SK-N-SH treated with all-trans-retinoic acid at 6 μM for 48 hours (cell line): ENCODE data around the gene STRA6.

Experiments
- SNAI2 ChIP-seq: fragments of 250-450 bp; sonication (Bioruptor Pico); IDR thresholded peaks from 2 replicates; pipeline ENCODE4 v1.5.0; 2020; ENCODE audit warnings: mild to moderate bottlenecking, moderate library complexity
- ZNF565 ChIP-seq: fragments of 450-650 bp; formaldehyde crosslinking; conservative IDR thresholded peaks from 2 replicates; pipeline ENCODE4 v1.5.0; 2020; ENCODE audit warnings: low read depth, mild to moderate bottlenecking, moderate library complexity
- TF ChIP-seq, protein P1 (sequence below): fragments of 250-450 bp; sonication (Bioruptor Pico); IDR thresholded peaks from 2 replicates; pipeline ENCODE4 v1.8.0; 2020; ENCODE audit warnings: mild to moderate bottlenecking, moderate library complexity, borderline replicate concordance

DNA sequence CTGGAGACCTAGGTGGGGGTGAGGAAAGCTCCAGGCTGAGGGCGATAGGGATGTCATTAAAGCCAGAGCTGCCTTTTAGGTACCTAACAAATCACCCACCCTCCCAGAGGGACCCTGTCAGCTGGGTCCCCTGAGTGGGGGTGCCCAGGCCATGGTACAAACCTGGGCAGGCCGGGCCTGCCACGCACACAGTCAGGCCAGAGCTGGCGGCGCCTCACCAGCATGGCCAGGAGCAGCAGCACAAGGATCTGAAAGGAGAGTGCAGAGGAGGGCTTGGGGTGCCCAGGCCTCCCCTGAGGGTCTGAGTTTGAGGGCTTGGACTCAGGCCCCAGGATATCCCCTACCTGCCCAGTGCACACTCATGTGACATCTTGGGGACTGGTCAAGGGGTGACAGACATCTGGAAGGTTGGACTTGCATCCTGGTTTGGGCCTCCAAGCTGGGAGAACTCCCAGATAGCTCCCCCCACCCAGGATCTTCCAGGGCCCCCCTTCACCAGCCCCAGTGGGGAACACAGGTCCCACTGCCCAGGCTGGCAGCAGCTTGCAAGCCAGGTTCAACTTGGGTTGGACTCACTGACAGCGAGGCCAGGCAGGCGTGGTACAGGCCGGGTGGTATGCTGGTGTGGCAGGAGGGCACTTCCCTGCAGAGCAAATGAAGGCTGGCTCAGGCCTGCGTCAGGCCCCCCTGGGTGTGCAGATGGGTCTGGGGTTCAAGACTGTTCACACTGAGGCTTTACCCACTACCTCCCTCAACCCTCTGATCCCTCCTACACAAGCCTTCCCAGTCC is 5.2 kb downstream of the STRA6 start:
- TF ChIP-seq, protein P1, sequence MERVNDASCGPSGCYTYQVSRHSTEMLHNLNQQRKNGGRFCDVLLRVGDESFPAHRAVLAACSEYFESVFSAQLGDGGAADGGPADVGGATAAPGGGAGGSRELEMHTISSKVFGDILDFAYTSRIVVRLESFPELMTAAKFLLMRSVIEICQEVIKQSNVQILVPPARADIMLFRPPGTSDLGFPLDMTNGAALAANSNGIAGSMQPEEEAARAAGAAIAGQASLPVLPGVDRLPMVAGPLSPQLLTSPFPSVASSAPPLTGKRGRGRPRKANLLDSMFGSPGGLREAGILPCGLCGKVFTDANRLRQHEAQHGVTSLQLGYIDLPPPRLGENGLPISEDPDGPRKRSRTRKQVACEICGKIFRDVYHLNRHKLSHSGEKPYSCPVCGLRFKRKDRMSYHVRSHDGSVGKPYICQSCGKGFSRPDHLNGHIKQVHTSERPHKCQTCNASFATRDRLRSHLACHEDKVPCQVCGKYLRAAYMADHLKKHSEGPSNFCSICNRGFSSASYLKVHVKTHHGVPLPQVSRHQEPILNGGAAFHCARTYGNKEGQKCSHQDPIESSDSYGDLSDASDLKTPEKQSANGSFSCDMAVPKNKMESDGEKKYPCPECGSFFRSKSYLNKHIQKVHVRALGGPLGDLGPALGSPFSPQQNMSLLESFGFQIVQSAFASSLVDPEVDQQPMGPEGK (CRISPR knock-in tag), result no peak
- no peak for TF ChIP-seq SNAI2 (CRISPR knock-in tag)
- TF ChIP-seq ZNF565 (CRISPR knock-in tag), result no peak
